GM18907 (cell line): ENCODE results near the gene CCDC187.

Source experiments
- ATAC-seq: cut with Tn5 transposase; IDR thresholded peaks from one replicate; pipeline ENCODE4 v1.9.1; 2021; ENCODE audit warnings: mild to moderate bottlenecking, moderate library complexity; ENCODE audit not compliant: unreplicated experiment

CCDC187 gene

GRCh38 chr9:136313111-136314055 lies 9.5 kb upstream of the CCDC187 start:
- no peak for ATAC-seq

DNA sequence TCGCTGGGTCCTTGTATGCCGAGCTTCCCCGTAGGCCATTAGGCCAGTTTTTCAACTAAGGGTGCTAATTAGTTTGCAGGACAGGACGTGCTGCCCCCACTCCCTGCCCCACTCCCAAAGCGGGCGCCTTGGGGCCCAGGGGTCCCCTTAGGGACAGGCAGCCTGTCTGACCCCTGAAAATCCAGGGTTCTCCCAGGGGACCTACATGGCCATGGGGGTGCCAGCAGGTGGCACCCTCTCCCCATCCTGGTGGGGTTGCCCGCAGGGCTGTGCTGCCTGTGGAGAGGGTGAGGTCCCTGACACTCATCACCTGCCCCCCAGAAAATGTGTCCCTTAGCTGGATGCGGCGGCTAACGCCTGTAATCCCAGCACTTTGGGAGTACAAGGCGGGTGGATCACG lies 8.5 kb upstream of the CCDC187 start:
- ATAC-seq: no peak

DNA sequence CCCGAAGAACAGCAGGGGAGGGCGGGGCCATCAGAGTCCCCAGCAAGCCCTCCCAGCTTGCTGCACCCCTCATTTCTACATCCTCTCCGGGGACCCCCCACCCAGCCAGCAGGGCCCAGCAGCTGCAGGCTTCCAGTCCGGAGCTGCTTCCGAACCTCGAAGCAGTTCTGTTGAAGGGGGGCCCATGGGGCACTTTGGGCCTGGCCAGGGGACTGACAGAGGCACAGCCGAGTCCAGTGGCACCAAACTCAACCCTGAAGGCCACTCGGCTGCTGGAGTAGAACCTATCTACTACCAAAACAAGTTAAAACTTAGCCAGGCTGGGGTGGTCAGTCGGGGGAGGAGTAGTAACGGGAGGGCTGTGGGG lies 8.1 kb upstream of the CCDC187 start:
- ATAC-seq: no peak

DNA sequence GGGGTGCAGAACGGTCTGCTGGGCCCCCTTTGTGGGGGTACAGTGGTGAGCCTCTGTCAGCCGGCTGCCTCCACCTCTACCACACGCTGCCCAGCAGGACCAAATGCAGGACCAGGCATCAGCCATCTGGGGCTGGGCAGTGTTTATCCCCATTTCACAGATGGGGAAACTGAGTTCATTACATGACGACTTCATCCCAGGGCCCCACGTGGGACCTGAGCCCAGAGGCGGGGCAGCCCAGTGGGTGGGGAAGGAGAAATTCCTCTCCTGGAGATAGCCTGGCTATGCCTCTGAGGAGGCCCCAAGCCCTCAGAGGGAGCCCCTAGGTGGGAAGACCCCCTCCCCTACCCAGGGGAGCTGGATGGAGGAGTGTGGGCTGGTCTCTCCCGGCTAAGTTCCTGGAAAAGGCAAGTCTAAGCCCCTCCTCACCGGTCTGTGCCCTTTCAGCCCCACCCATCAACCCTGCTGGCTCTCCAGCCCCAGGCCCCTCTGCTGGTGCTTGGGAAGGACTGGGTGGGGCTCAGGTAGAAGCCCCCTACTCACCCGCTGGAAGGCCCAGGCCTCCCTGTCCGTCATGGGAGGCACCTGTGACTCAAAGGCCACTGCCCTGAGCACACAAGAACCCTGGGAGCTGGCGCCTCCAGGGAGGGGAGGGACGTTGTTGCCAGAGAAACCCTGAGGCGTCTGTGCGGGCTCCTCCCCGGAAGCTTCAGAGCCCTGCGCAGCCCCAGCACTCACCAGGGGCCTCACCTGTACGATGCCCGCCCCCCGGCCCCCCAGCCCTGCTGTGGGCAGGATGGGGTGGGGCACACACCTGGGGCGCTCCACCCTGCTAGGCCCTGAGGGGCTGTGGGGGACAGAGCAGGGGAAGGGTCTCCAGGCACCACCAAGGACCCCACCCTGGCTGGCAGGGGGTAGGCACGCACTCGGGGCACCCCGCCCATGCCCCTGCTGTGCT lies 7.4 kb upstream of the CCDC187 start:
- ATAC-seq: no peak

DNA sequence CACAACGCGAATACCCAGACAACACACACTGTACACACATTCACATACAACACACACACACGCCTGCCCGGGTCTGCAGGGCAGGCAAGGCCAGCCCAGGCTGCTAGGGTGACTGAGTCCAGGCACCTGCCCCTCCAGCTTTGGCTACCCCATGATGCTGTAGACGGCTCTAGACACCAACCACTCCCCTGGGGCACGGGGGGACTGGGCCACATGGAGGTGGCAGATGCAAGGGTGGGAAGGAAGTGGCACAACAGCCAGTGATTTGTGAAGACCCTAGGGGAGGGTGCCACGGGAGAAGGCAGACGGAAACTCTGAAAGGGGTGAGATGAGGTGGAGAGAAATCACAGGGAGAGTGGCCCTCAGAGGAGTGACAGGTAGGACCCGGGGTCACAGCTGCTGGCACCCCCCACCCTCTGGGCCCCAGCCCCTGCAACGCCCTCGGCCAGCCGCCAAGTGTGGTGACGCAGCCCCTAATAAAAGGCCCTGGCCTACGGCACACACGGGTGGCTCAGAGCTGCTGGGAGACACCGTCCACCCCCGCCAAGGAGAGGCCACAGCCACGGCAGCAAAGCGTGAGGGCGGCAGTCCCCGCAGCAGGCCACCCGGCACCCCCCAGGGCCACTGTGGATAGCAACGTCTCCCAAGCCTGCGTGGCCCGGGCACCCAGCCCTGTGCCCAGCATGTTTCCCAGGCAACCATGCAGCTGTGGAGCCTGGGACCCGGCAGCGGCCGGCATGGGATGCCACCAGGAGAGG lies 6.6 kb upstream of the CCDC187 start:
- no peak for ATAC-seq

DNA sequence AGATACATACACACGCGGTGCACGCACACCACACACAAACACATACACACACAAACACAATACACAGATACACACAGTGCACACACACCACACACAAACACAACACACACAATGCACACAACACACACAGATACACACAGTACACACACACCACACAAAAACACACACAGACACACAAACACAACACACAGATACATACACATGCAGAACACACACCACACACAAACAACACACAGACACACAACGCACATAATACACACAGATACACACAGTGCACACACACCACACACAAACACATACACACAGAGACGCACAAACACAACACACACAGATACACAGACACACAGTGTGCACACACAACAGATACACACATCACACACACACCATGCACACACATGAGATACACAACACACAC lies 5.9 kb upstream of the CCDC187 start:
- no peak for ATAC-seq

- no peak for ATAC-seq
Observed at GRCh38 chr9:136309101-136309801, 5.4 kb upstream of the CCDC187 start.

DNA sequence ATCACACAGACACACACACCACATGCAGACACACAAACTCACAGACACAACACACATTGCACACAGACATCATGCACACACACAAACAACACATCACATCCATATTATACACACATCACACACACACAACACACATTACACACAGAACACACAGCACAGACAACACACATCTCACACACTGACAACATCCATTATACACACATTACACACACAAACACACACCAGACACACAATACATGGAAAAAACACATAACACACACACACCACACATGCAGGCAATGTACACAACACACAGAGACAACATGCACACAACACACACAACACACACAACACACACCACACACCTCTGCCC lies 4.8 kb upstream of the CCDC187 start:
- ATAC-seq: no peak

- ATAC-seq: no peak
Observed at GRCh38 chr9:136308006-136308701, 4.3 kb upstream of the CCDC187 start.

- ATAC-seq: no peak
Observed at GRCh38 chr9:136307215-136307750, 3.4 kb upstream of the CCDC187 start.

DNA sequence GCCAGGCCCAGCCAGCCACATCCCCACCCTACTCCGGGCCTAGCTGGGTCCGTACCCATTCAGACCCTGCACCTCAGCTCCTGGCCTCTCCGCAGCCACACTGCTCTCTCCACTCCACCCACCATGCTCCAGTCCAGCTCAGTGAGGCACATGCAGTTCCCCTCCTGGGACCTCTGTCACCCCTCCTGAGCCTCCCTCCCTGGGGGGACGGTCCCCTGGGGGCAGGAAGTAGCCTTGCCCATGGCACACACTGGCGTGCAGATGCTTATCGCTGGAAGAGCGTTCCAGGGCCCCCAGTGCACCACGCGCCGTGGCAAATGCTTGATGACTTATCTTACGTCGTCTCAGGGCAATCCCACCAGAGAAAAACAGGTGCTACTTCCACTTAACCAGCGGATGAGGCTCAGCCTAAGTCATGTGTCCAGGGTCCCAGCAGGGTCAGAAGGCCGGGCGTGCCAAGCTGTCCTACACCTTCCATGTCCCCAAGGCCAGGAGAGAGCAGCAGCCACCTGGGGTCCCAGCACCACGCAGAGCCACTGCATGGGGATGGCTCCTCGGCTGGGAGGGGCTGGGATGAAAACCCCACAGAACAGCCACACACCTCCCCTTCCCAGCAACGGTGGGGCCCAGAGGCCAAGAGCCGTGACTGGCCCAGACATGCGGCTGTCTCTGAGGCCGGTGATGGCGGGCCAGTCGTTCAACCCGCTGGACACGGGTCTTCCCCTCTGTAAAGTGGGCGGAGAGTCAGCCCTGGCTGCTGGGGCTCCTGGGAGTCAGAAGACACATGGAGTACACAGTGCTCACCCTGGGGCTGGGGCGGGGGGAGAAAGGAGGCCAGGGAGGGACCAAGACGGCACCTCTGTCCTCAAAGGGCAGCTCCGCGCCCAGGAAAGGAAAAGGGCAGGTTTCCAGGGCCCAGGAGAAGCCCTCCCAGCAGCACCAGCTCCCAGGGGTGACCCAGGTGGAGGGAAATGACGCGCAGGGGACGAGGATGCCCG lies 2.6 kb upstream of the CCDC187 start:
- ATAC-seq: no peak

DNA sequence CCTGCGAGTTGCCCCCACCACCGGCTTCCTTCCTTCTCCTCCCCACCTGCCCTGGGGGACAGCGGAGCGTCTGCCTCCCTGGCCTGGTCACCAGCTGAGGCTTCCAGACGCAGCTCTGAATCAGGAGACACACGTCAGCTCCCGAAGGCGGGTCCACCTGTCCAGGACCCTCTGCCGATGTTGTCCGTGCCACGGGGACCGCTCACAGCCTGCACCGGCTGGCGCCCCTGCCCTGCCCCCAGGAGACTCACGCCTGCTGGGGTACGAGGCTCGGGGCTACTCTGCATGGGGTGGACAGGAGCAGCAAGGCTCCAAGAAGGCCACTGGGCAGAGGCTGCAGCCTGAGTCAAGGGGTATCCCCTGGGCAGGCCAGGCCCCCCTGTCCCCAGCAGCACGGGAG lies 1.9 kb upstream of the CCDC187 start:
- no peak for ATAC-seq

DNA sequence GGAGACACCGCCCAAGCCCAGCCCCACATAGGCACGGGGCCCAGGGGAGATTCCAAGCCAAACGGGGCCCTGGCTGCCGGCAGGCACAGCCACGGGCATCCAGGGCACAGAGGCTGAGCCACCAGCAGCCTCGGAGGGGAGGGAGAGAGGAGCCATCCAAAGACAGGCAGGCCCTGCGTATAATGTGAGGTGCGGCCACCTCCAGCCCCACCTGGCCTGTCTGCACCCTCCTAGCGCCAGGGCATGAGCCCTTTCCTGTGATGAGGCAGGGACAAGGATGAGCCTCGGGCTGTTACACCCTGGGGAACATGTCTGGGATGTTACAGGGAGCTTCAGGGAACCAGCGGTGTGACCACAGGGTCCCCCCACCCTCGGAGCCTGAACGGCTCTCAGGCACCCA lies 1.1 kb upstream of the CCDC187 start:
- no peak for ATAC-seq

DNA sequence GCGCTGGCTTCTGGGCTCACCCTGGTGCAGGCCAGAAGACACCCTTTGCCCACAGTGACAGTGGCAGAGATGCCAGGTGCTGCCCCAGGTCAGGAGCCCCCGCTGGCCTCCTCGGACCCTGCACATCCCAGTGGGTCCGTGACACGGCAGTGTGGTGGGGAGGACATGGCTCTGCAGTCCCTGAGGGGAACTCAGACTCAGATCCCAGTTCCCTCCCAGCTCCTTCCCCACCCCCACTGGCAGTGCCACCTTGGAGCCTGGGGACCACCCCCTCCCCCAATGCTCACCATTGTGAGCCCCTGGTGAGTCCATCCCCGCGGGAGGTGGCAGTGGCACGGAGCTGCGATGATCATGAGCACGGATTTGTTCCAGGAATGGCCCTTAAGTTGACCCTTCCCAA lies 562 bp upstream of the CCDC187 start:
- ATAC-seq: no peak

GRCh38 chr9:136303066-136303824 lies 649 bp downstream of the CCDC187 start:
- ATAC-seq: no peak

- no peak for ATAC-seq
Observed at GRCh38 chr9:136302527-136302926, 1.4 kb downstream of the CCDC187 start.

GRCh38 chr9:136300866-136301265 lies 3.0 kb downstream of the CCDC187 start:
- no peak for ATAC-seq
